Upper lobe of left lung (tissue), 4 donors: ENCODE measurements around the gene STAT4.

Experiments
- POLR2A ChIP-seq, 4 donors: fragments of 450-650 bp; IDR thresholded peaks; one replicate each; pipeline ENCODE4 v1.5.1; 2016 to 2017; ENCODE audit warnings: antibody characterized with exemption in 4 of 4, mild to moderate bottlenecking in 2 of 4
- POLR2AphosphoS5 ChIP-seq, 2 donors: sonication (generic); formaldehyde crosslinking; IDR thresholded peaks; one replicate each; pipeline ENCODE4 v1.5.1; 2017; ENCODE audit warnings: antibody characterized with exemption in 2 of 2

- TF ChIP-seq POLR2A (IDR thresholded peaks at IDR 0.05) (no peak), POLR2AphosphoS5 (IDR thresholded peaks at IDR 0.05) (no peak)
These were observed 137.7 kb downstream of the STAT4 start for GRCh38 chr2:191012845-191013681.
